ENCODE data around the gene SART1.
"Not testable (repeated sequence)": the region's sequence is repeated elsewhere in the genome, so short reads cannot be mapped to it uniquely, and the experiment has no call there.

The SART1 gene

GRCh38 chr11:65932558-65932919, 29.0 kb upstream of the SART1 start:
- DNase-seq: peak; percentile 28

- no peak for DNase-seq
These were observed 27.5 kb upstream of the SART1 start for GRCh38 chr11:65934014-65934413.

GRCh38 chr11:65937766-65938165, 23.8 kb upstream of the SART1 start:
- no peak for DNase-seq

- no peak for DNase-seq
These were observed 19.7 kb upstream of the SART1 start for GRCh38 chr11:65941720-65942310.

GRCh38 chr11:65942531-65942930, 19.0 kb upstream of the SART1 start:
- no peak for DNase-seq

GRCh38 chr11:65944191-65944590, 17.3 kb upstream of the SART1 start:
- DNase-seq: no peak

GRCh38 chr11:65944767-65945166, 16.8 kb upstream of the SART1 start:
- DNase-seq: no peak

GRCh38 chr11:65945430-65945911, 16.1 kb upstream of the SART1 start, which contains the start of gene TSGA10IP:
Gene TSGA10IP (plus strand): TSS chr11:65945480. CDS start chr11:65945676, 196 bp downstream.
- DNase-seq: peak; percentile 39

GRCh38 chr11:65945941-65946558, 15.5 kb upstream of the SART1 start:
- DNase-seq: no peak

- no peak for DNase-seq
These were observed 14.9 kb upstream of the SART1 start for GRCh38 chr11:65946655-65947054.

GRCh38 chr11:65947133-65947532, 14.4 kb upstream of the SART1 start:
- no peak for DNase-seq

GRCh38 chr11:65947603-65948125, 13.9 kb upstream of the SART1 start:
- DNase-seq: no peak

- DNase-seq: not testable (repeated sequence)
These were observed 10.8 kb upstream of the SART1 start for GRCh38 chr11:65950711-65951110.

GRCh38 chr11:65951641-65952040, 9.9 kb upstream of the SART1 start:
- not testable (repeated sequence) for DNase-seq

- no peak for DNase-seq
These were observed 9.4 kb upstream of the SART1 start for GRCh38 chr11:65952052-65952521.

GRCh38 chr11:65953471-65953870, 8.1 kb upstream of the SART1 start:
- no peak for DNase-seq

- DNase-seq: no peak
These were observed 6.8 kb upstream of the SART1 start for GRCh38 chr11:65954771-65955170.

- no peak for DNase-seq
These were observed 3.2 kb upstream of the SART1 start for GRCh38 chr11:65958291-65958690.

GRCh38 chr11:65958774-65959420, 2.6 kb upstream of the SART1 start:
- DNase-seq: no peak

GRCh38 chr11:65960824-65961266, 689 bp upstream of the SART1 start:
- DNase-seq: no peak

- DNase-seq: no peak
These were observed 619 bp downstream of the SART1 start for GRCh38 chr11:65962141-65962564.

- DNase-seq: no peak
These were observed 3.4 kb downstream of the SART1 start for GRCh38 chr11:65964906-65965305.

- DNase-seq: no peak
These were observed 4.6 kb downstream of the SART1 start for GRCh38 chr11:65965986-65966762.

All from retina (tissue), 1 donor.